ENCODE measurements around the gene PSENEN.

Gene PSENEN

GRCh38 chr19:35734273-35734672 is 11.2 kb upstream of the PSENEN start:
- no peak for DNase-seq (ENCODE audit: low read depth in 2 of 2)
- TF ChIP-seq CTCF (IDR thresholded peaks at IDR 0.05; ENCODE audit: low read depth, low read length) = no peak
- H3K4me3 ChIP-seq (replicated peaks in 1 of 2; ENCODE audit: low read depth in 2 of 2, low read length in 2 of 2) = no peak overlapping the region

GRCh38 chr19:35734889-35735288 is 10.6 kb upstream of the PSENEN start:
- TF ChIP-seq CTCF (IDR thresholded peaks at IDR 0.05; ENCODE audit: low read depth, low read length) = no peak
- no peak overlapping the region for H3K4me3 ChIP-seq (replicated peaks in 1 of 2; ENCODE audit: low read depth in 2 of 2, low read length in 2 of 2)
- DNase-seq (ENCODE audit: low read depth in 2 of 2) = no peak

GRCh38 chr19:35736913-35737886 is 8.3 kb upstream of the PSENEN start:
- no peak for DNase-seq (ENCODE audit: low read depth in 2 of 2)
- peak; percentile 19 for TF ChIP-seq CTCF (IDR thresholded peaks at IDR 0.05; ENCODE audit: low read depth, low read length)
- H3K4me3 ChIP-seq (replicated peaks in 1 of 2; ENCODE audit: low read depth in 2 of 2, low read length in 2 of 2) = no peak overlapping the region

- TF ChIP-seq CTCF (IDR thresholded peaks at IDR 0.05; ENCODE audit: low read depth, low read length) = no peak
- DNase-seq (ENCODE audit: low read depth in 2 of 2) = no peak
- H3K4me3 ChIP-seq (replicated peaks in 1 of 2; ENCODE audit: low read depth in 2 of 2, low read length in 2 of 2) = no peak overlapping the region
These were observed 7.2 kb upstream of the PSENEN start for GRCh38 chr19:35738021-35738886.

GRCh38 chr19:35738887-35739229 is 6.6 kb upstream of the PSENEN start:
- no peak for TF ChIP-seq CTCF (IDR thresholded peaks at IDR 0.05; ENCODE audit: low read depth, low read length)
- H3K4me3 ChIP-seq (replicated peaks in 1 of 2; ENCODE audit: low read depth in 2 of 2, low read length in 2 of 2) = no peak overlapping the region
- no peak for DNase-seq (ENCODE audit: low read depth in 2 of 2)

GRCh38 chr19:35739275-35740107 is 6.0 kb upstream of the PSENEN start:
- peak overlapping the region; percentile 58 to 62 for H3K4me3 ChIP-seq (replicated peaks in 1 of 2; ENCODE audit: low read depth in 2 of 2, low read length in 2 of 2)
- TF ChIP-seq CTCF (IDR thresholded peaks at IDR 0.05; ENCODE audit: low read depth, low read length) = no peak
- no peak for DNase-seq (ENCODE audit: low read depth in 2 of 2)

All from cardiac fibroblast (primary cell).